ENCODE results near the gene UBAC1. TPM values are rescaled to one million over a fixed set of nuclear protein-coding genes. Genes with fewer than 3 reads are reported as not detected.
A peak's percentile ranks its signal among the peaks of the same experiment; 100 is the strongest.

Gene UBAC1, protein sequence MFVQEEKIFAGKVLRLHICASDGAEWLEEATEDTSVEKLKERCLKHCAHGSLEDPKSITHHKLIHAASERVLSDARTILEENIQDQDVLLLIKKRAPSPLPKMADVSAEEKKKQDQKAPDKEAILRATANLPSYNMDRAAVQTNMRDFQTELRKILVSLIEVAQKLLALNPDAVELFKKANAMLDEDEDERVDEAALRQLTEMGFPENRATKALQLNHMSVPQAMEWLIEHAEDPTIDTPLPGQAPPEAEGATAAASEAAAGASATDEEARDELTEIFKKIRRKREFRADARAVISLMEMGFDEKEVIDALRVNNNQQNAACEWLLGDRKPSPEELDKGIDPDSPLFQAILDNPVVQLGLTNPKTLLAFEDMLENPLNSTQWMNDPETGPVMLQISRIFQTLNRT
- total RNA-seq = 10 to 100 TPM; 29.3 to 31.9 TPM

GRCh38 chr9:135961277-135961715 lies at the start of gene UBAC1:
Gene UBAC1, minus strand, starts transcription at chr9:135961373. Its CDS starts 211 bp downstream, at chr9:135961162.
- peak; percentile 95 for DNase-seq
- ATAC-seq = peak; percentile 87
- H3K4me3 Mint-ChIP-seq = peak within 1 kb of the TSS; percentile 86
- H3K36me3 Mint-ChIP-seq (ENCODE audit: low read depth) = no peaks in the 10 kb centered on the region
- ChIA-PET CTCF (interaction anchor here (1.0 to 1.6 kb wide), 2 partner anchors 36 to 158 kb away, joined by 3 read pairs; no protein-coding TSS in a partner anchor), POLR2A (interaction anchor here (1.5 kb wide), 1 partner anchor 148 kb away, joined by 3 read pairs; no protein-coding TSS in a partner anchor)
- peaks cover 12% of the 10 kb centered on the region for H3K27me3 Mint-ChIP-seq (ENCODE audit: low read depth)
- peaks cover 25% of the 10 kb centered on the region for H3K4me1 Mint-ChIP-seq (ENCODE audit: low read depth)
- peak within 1 kb of the TSS; percentile 74 for H3K27ac Mint-ChIP-seq
- no peaks in the 10 kb centered on the region for H3K9me3 Mint-ChIP-seq (ENCODE audit: insufficient read depth)

DNA sequence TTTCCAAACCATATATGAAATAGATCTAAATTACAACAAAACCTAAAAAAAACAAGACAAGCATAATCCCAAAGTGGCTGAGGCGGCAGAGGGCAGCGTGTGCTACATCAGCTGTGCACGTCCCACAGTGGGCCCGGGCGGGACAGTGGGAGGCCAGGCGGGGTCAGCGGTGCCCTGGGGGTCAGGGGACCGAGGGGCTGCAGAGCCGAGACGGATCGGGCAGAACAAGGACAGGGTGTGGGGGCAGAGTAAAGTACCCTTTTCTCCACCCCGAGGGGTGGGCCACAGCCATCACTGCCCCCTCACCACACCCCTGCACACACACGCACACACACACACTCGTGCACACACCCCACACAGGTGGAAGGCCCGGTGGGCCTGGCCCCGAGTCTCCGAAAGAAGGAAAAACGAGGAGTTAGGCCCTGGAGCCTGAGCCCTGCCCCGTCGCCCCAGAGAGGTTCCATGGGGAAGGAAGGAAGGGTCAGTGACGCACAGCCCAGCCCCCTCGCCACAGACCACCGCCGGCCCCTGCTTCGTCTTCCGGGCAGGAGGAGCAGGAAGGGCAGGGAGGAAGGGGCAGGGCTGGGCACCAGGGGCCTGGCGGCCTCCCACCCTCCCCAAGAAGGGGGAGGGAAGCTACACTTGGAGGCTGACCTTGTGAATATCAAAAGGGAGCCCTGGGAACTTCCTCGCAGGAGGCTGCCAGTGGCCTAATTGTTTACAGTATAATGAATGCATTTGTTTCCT lies 49.6 kb upstream of the UBAC1 start:
- DNase-seq (no peak), ATAC-seq (no peak)
- no peaks in the 10 kb centered on the region for H3K9me3 Mint-ChIP-seq (ENCODE audit: insufficient read depth)
- H3K36me3 Mint-ChIP-seq (ENCODE audit: low read depth) = no peaks in the 10 kb centered on the region
- POLR2A ChIA-PET = no interaction called here
- H3K27me3 Mint-ChIP-seq (ENCODE audit: low read depth) = no peaks in the 10 kb centered on the region
- CTCF ChIA-PET = no interaction called here
- no peak overlapping the region for H3K4me3 Mint-ChIP-seq
- H3K27ac Mint-ChIP-seq = no peak overlapping the region
- no peaks in the 10 kb centered on the region for H3K4me1 Mint-ChIP-seq (ENCODE audit: low read depth)

DNA sequence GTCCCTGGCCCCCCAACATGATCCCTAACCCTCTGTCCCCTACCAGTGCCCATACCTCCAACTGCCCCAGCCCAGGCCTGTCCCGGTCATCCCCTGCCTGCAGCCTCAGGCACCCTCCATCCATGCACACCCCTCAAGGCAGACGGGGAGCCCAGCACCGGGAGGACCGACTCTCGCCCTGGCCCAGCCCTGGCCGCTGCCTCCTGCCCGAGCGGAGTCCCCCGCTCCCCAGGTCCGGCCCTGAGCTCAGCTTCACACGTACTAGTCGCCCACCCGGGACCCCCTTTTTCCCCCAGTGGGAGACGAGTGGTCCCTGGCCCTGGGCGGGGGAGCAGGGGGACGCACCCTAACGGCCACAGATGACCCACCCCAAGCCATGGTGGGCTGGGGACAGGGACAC lies 49.0 kb upstream of the UBAC1 start:
- Mint-ChIP-seq H3K36me3 (ENCODE audit: low read depth) (no peaks in the 10 kb centered on the region), H3K4me3 (no peak overlapping the region)
- no peak for ATAC-seq

DNA sequence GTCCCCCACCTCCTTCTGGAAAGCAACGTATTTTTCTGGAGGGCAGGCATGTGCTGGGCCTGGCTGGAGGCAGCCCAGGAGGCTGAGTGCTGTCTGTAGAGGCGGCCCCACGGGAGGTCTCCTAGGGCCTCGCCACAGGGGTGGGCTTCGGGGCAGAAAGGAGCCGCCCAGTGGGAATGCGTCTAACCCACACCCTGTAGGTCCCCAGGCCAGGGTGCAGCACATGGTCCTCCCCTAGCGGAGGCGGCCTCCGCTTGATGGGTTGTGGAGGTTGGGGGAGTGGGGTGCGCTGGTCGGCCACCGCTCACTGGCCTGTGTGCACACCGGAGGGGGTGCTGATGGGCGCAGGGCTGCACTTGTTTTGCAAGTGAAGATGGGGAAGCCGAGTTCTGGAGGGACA lies 48.3 kb upstream of the UBAC1 start:
- H3K4me1 Mint-ChIP-seq (ENCODE audit: low read depth) = no peaks in the 10 kb centered on the region
- ATAC-seq (no peak), DNase-seq (no peak)
- no peaks in the 10 kb centered on the region for H3K27me3 Mint-ChIP-seq (ENCODE audit: low read depth)
- CTCF ChIA-PET = no interaction called here
- no peaks in the 10 kb centered on the region for H3K36me3 Mint-ChIP-seq (ENCODE audit: low read depth)
- no peak overlapping the region for H3K27ac Mint-ChIP-seq
- no peaks in the 10 kb centered on the region for H3K9me3 Mint-ChIP-seq (ENCODE audit: insufficient read depth)
- H3K4me3 Mint-ChIP-seq = no peak overlapping the region
- POLR2A ChIA-PET = no interaction called here

More for the DNA sequence above, 49.0 kb upstream of the UBAC1 start:
- ChIA-PET POLR2A (no interaction called here), CTCF (no interaction called here)
- H3K9me3 Mint-ChIP-seq (ENCODE audit: insufficient read depth) = no peaks in the 10 kb centered on the region
- DNase-seq = no peak
- H3K27ac Mint-ChIP-seq = no peak overlapping the region
- H3K4me1 Mint-ChIP-seq (ENCODE audit: low read depth) = no peaks in the 10 kb centered on the region
- no peaks in the 10 kb centered on the region for H3K27me3 Mint-ChIP-seq (ENCODE audit: low read depth)

DNA sequence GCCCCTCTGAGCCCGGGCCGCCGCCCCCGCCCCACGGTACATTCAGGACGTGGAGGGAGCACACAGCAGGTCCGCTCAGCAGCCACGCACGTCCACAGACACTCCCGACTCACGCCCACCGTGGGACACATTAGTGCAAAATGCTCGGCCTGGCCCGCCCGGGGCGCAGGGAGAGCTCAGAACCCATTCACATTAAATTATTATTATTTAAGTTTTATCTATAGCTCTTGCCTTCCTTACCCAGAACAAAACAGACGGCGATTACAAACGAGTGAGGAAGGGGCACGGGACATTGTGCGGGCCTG lies 47.5 kb upstream of the UBAC1 start:
- ATAC-seq (no peak), DNase-seq (no peak)
- H3K36me3 Mint-ChIP-seq (ENCODE audit: low read depth) = no peaks in the 10 kb centered on the region
- no peaks in the 10 kb centered on the region for H3K27me3 Mint-ChIP-seq (ENCODE audit: low read depth)
- H3K4me1 Mint-ChIP-seq (ENCODE audit: low read depth) = no peaks in the 10 kb centered on the region
- ChIA-PET CTCF (no interaction called here), POLR2A (no interaction called here)
- no peak overlapping the region for H3K4me3 Mint-ChIP-seq
- H3K27ac Mint-ChIP-seq = no peak overlapping the region
- no peaks in the 10 kb centered on the region for H3K9me3 Mint-ChIP-seq (ENCODE audit: insufficient read depth)

- Mint-ChIP-seq H3K27me3 (ENCODE audit: low read depth) (no peaks in the 10 kb centered on the region), H3K27ac (no peak overlapping the region), H3K4me3 (no peak overlapping the region), H3K4me1 (ENCODE audit: low read depth) (no peaks in the 10 kb centered on the region), H3K36me3 (ENCODE audit: low read depth) (no peaks in the 10 kb centered on the region), H3K9me3 (ENCODE audit: insufficient read depth) (no peaks in the 10 kb centered on the region)
- POLR2A ChIA-PET = no interaction called here
- CTCF ChIA-PET = no interaction called here
- ATAC-seq (no peak), DNase-seq (no peak)
Measured at GRCh38 chr9:136007934-136008692, 46.9 kb upstream of the UBAC1 start.

DNA sequence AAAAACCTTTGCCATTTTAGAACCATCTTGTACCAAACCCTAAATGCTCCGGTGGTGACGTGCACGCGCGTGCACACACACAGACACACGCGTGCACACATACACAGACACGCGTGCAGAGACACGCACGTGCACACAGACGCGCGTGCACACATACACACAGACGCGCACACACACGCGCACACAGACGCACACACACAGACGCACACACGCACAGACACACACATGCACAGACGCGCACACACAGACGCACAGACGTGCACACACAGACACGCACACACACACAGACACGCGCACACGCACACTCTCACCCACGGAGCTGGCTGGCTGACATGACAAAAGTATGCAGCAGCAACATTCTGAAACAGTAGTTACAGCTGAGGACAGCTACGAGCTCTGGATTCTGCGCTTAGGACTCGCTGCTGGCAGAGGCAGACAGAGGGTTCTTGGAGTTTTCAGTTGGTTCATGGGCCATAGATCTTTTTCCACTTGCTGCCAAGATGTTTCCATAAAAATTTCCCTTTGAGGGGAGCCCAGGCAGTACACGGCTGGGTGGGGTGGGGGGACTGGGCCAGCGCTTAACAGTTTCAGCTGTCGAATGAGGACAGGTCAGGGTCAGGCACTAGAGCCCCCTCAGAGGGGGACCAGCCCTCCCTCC lies 46.2 kb upstream of the UBAC1 start:
- ChIA-PET POLR2A (interaction anchor here (0.5 kb wide), 1 partner anchor 13 kb away, joined by 3 read pairs; no protein-coding TSS in a partner anchor), CTCF (no interaction called here)
- Mint-ChIP-seq H3K9me3 (ENCODE audit: insufficient read depth) (no peaks in the 10 kb centered on the region), H3K4me3 (no peak overlapping the region), H3K27me3 (ENCODE audit: low read depth) (no peaks in the 10 kb centered on the region), H3K36me3 (ENCODE audit: low read depth) (no peaks in the 10 kb centered on the region), H3K4me1 (ENCODE audit: low read depth) (no peaks in the 10 kb centered on the region), H3K27ac (no peak overlapping the region)
- ATAC-seq = no peak
- no peak for DNase-seq

- ChIA-PET CTCF (no interaction called here), POLR2A (no interaction called here)
- H3K36me3 Mint-ChIP-seq (ENCODE audit: low read depth) = no peaks in the 10 kb centered on the region
- H3K27me3 Mint-ChIP-seq (ENCODE audit: low read depth) = no peaks in the 10 kb centered on the region
- no peaks in the 10 kb centered on the region for H3K4me1 Mint-ChIP-seq (ENCODE audit: low read depth)
- H3K9me3 Mint-ChIP-seq (ENCODE audit: insufficient read depth) = no peaks in the 10 kb centered on the region
- no peak for DNase-seq
- H3K4me3 Mint-ChIP-seq = no peak overlapping the region
- no peak overlapping the region for H3K27ac Mint-ChIP-seq
- no peak for ATAC-seq
Measured at GRCh38 chr9:136006169-136006568, 45.0 kb upstream of the UBAC1 start.

GRCh38 chr9:136004712-136005111 lies 43.5 kb upstream of the UBAC1 start:
- POLR2A ChIA-PET = no interaction called here
- no peak for DNase-seq
- CTCF ChIA-PET = no interaction called here
- H3K27me3 Mint-ChIP-seq (ENCODE audit: low read depth) = no peaks in the 10 kb centered on the region
- H3K36me3 Mint-ChIP-seq (ENCODE audit: low read depth) = no peaks in the 10 kb centered on the region
- ATAC-seq = no peak
- no peak overlapping the region for H3K4me3 Mint-ChIP-seq
- no peak overlapping the region for H3K27ac Mint-ChIP-seq
- no peaks in the 10 kb centered on the region for H3K9me3 Mint-ChIP-seq (ENCODE audit: insufficient read depth)
- H3K4me1 Mint-ChIP-seq (ENCODE audit: low read depth) = no peaks in the 10 kb centered on the region

DNA sequence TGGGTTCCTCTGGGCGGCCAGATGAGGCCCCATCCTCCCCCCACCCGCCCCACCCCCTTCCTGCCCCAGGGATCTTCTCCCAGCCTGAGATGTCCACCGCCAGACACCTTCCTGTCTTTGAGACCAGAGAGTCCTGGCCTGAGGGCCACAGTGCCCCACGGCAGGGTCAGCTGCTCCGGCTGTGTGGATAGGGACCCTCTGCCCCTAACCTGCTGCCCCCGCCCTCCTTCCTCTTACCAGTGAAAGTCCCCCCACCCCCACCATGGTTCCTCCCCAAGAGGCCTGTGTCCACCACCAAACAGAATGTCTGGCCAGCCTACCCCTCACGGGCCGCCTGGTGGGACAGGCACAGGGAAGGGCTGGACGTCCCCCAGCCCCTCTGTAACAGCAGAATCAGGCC lies 43.0 kb upstream of the UBAC1 start:
- no peak overlapping the region for H3K27ac Mint-ChIP-seq
- no peaks in the 10 kb centered on the region for H3K36me3 Mint-ChIP-seq (ENCODE audit: low read depth)
- DNase-seq = no peak
- ChIA-PET POLR2A (no interaction called here), CTCF (no interaction called here)
- no peaks in the 10 kb centered on the region for H3K4me1 Mint-ChIP-seq (ENCODE audit: low read depth)
- H3K4me3 Mint-ChIP-seq = no peak overlapping the region
- H3K9me3 Mint-ChIP-seq (ENCODE audit: insufficient read depth) = no peaks in the 10 kb centered on the region
- H3K27me3 Mint-ChIP-seq (ENCODE audit: low read depth) = no peaks in the 10 kb centered on the region
- no peak for ATAC-seq

DNA sequence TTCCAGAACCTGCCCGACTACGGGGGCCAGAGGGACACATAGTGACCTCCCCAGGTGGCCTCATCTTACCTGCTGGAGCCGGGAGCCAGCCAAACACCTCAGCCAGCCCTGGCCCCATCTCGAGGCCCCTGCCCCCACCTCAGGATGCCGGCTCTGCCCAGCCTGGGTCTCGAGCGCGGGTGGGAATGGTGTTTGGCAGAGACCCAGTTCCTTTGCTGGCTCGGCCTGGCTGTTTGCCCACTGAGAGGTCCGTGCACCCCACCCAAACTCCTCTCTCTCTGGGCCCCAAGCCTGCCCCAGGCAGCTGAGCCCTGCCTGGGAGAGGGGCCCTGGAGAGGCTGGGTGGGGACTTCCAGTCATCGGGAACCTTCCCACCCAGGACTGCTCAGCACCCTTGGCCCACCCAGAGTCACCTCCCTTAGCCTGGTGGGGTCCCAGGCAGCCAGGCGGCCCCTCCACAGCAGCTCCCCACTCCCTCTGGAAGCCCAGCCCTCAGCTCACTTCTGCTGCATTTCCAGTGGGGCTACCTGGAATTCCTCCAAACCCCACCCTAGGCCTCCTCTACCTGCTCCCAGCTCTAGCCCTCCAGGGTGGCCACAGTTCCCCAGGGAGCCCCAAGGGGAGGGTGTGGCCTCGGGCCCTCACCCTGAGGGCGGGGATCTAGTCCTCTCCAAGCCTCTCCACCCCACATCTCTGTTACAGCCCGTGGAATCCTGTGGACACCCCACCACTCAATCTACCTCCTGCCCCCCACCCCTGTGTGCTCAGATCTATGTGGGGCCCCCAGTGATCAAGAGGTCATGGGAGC lies 42.4 kb upstream of the UBAC1 start:
- DNase-seq (no peak), ATAC-seq (no peak)
- no peaks in the 10 kb centered on the region for H3K9me3 Mint-ChIP-seq (ENCODE audit: insufficient read depth)
- H3K36me3 Mint-ChIP-seq (ENCODE audit: low read depth) = no peaks in the 10 kb centered on the region
- ChIA-PET POLR2A (no interaction called here), CTCF (no interaction called here)
- H3K4me1 Mint-ChIP-seq (ENCODE audit: low read depth) = no peaks in the 10 kb centered on the region
- no peak overlapping the region for H3K4me3 Mint-ChIP-seq
- H3K27ac Mint-ChIP-seq = no peak overlapping the region
- H3K27me3 Mint-ChIP-seq (ENCODE audit: low read depth) = no peaks in the 10 kb centered on the region
